ENCODE results near the gene USP27X.

The USP27X gene

GRCh38 chrX:49892542-49892941, 13.3 kb downstream of the USP27X start:
- DNase-seq = no peak

DNA sequence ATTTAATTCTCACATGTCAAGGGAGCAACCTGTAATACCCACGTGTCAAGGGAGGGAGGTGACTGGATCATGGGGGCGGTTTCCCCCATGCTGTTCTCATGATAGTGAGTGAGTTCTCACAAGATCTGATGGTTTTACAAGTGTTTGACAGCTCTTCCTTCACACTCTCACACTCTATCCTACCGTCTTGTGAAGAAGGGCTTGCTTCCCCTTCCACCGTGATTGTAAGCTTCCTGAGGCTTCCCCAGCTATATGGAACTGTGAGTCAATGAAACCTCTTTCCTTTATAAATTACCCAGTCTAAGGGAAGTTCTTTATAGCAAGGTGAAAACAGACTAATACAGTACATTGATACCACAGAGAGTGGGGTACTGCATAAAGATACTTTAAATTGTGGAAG, 17.7 kb downstream of the USP27X start:
- DNase-seq = no peak

DNA sequence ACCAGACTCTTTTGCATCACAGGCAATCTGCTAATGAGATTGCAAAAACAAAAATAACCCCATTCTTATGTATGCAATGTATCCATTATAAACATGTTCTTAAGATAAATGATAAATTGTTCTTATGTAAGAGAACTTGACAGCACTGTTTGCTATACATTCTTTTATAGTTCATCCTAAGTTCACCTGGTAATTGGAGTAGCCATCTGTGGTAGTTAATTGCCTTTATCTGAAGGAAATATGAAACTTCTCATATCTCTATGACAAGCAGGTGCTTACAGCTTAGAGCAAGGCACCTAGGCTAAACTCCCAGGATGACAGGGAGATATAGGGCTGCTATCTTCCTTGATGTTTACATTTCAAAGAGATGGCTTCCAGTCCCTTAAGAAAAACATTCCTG, 21.8 kb downstream of the USP27X start:
- no peak for DNase-seq

- DNase-seq = no peak
These were observed 31.1 kb downstream of the USP27X start for GRCh38 chrX:49910344-49910743.

DNA sequence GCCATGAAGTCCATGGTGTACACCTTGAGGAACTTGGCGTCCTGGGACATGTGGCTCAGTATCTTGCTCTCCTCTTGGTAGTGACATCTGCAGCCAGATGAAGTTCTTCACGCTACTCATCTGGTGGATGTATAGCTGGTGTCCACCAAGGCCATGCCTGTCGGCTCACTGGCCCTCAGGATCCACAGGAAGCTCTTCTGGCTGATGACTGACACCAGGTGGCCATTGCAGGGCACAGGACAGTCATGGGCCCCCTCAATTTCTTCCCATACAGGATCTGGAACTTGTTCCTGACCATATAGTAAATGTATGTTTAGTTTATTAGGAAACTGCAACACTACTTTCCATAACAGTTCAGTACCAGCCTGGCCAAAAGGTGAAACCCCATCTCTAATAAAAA, 32.8 kb downstream of the USP27X start:
- DNase-seq = no peak

DNA sequence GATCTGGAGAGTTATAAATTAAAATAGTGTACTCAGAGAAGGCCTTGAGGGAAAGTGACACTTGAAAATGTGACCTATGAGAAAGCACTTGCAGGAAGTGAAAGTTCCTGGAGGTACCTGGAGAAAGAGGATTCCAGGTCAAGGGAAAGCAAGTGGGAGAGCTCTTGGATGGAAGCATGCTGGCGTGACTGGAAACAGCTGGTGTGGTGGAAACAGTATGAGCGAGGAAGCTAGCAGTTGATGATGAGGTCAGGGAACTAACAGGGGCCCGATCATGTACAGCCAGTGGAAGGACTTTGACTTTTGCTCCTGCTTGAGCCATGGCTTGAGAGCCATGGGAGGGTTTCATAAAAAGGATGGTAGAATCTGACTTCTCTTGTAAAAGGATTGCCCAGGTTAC, 33.6 kb downstream of the USP27X start:
- DNase-seq = no peak

- DNase-seq = no peak
These were observed 36.3 kb downstream of the USP27X start for GRCh38 chrX:49915361-49916222.

DNA sequence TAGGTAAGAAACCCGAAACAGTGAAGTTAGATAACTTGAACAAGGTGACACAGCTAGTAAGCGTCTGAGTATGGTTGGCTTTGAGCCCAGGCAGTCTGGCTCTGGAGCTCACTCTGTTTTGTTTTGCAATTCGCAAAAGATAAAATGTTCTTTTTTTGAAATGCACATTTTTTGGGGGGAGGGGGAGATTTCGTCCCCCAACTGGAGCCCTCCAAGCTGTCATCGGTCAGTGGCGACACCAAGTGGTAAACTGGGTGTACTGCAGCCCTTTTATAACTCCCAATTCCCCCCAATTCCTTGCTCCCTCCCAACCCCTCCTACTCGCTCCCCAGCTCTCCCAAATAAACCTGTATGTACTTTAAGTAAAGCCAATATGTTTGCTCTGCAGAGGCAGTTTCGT, 40.3 kb downstream of the USP27X start:
- DNase-seq = peak; percentile 32

- DNase-seq = no peak
These were observed 41.8 kb downstream of the USP27X start for GRCh38 chrX:49921109-49921508.

DNA sequence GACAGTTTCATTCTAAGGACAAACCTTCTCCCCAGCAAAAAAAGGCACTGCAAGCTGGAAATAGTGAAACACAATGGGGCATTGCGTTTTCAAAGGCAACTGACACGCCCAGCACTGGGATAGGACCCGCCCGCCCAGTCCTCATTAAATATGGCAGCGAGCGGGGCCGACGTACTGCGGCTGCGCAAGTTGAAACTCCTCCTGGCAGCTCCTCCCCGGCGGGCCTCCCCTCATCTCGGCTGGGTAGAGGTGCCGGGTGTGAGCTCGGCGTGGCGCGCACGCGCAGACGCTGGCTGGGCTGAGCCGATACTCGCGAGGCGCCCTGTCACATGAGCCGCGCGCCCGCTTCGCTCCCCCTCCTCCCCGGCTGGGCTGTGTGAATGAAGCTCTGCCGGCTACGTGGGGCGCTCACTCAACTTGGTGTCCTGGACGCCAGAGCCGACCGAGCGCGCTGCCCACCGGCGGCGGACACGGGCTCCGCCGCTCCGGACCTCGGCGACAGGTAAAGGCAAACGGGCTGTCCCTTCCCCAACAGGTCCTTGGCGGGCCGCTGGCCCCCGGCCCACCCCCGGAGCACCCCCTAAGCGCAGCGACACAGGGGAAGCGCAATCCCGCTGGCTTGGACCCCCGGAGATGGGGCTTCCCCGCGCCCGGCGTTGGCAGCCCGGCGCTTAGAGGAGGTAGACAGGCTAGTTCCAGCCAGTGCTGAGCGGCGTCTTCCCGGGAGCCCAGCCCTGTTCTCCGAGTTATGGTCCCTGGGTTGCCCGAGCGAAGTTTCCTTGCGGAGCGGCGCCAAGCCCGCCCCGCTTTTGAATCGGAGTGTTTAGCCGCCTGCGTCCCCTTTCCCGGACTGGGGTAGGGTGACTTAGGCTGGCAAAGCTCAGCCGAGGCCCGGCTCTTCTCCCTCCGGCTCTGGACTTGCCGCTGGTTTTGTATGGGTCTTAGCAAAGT, 43.3 kb downstream of the USP27X start, which contains the start of gene CLCN5:
CLCN5 (plus strand) TSS at position 306 of the 951 bp plus-strand sequence. CDS start 2,703 bp downstream, outside the sequence.
- peak; percentile 92 for DNase-seq

DNA sequence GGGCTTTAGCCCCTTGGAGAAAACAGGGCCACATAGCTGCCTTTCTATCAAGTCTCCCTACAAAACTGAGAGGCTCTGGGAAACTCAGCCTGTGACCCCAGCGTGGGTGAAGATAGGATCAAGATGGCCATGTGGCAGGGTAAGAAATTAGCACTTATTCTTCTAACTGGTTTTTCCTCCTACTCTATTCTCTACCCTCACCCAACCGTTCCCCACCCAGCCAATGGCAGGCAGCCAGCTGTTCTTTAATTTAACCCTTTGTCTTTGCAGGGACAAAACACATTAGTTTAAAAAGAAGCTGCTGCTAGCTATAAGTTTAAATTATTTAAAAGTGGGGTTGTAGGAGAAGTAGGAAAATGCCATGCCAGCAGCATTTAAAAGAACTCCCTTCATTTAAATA, 45.9 kb downstream of the USP27X start:
- no peak for DNase-seq

- no peak for DNase-seq
These were observed 50.8 kb downstream of the USP27X start for GRCh38 chrX:49930039-49930438.

Measured in activated T-cell treated with anti-CD3 and anti-CD28 coated beads, Interleukin-2, amount 50 U/mL, for 1 hour (primary cell).